Left renal pelvis (tissue), 4 donors: Measurements from ENCODE around the gene FBXO9. TPM values are rescaled to one million over a fixed set of nuclear protein-coding genes. Genes with fewer than 3 reads are reported as not detected.

Source experiments
- DNase-seq, 4 donors: peaks; one replicate each; pipeline ENCODE4 v3.0.0-alpha.2; 2013; ENCODE audit warnings: low read depth in 4 of 4, low spot score in 3 of 4
- polyA plus RNA-seq, 4 donors: library from polyadenylated mRNA; unstranded; fragments of 120-200 nt; gene quantifications; one replicate each; pipeline ENCODE4 v1.2.1, GENCODE V29; 2013; ENCODE audit not compliant: insufficient read length in 4 of 4

The FBXO9 gene
- polyA plus RNA-seq, 4 donors: 76.2 to 123 (median 95.7) TPM

DNA sequence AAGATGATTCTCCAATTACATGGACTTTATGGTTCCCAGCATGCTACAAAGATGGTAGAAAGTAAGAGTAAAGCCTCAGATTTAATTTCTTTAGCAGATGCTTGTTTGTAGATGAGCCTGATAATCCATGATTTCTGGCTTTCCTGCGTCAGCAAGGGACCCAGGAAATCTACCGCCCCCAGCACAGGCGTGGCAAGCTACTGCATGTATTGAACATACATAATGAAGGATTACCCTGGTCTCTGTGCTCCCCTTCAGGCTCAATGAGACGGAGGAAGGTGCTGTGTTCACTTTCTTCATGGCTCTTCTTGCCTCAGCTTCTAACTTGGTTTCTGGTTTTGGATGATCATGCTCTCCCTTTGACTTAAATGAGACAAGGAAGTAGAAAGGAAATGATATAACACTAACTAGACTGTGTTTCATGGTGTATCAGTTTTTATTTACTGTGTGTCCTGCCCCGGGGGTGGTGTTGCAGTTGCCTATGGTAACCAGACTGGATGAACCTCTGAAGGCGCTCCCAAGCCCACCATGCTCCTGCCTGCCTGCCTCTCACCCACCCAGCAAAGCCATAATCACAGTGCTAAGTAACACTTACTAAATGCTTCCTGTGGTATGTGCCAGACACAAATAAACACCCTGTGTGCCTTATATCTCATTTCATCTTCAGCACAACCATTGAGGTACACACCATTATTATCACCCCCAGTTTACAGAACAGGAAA lies 65.5 kb downstream of the FBXO9 start:
- DNase-seq: no peak

DNA sequence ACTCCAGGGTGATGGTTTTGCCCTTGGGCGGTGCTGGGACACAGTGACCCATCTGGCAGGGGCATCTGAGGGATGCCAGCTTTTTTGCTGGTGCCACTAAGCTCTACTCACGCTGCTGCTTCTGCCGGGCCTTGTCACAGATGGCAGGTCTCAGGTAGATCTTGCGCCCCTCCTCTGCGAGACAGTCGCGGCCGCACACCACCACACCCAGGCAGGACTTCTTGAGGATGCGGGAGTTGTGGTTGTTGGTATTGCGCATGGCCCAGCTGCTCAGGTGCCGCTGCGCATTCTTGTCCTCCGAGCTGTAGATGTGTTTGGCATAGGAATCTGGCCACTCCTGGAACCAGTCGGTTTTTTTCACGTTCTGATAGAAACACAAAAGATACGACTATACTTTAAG lies 68.8 kb downstream of the FBXO9 start:
- no peak for DNase-seq

DNA sequence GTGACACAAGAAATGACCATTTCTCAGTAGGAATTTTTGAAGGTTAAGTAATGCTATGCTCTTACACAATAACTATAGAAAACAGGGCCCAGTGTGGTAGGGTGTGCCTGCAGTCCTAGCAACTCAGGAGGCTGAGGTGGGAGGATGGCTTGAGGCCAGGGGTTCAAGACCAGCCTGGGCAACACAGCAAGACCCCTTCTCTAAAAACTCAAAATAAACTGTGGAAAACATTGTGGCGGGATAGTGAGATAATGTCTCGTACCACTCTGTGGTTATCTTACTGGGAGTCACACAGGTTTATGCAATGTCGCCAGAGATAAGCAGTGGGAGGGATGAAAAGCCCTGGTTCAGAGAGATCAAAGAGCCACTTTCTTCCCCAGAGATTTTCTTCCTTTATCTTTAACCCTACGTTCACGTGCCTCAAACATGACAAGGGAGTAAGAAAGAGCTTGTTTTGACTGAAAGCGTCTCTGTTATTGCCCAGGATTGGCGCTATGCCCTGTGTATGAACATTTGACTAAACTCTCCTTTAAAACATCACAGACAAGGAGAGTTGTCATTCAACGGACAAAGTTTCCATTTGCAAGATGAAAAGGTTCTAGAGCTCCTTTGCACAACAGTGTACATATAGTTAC lies 69.5 kb downstream of the FBXO9 start:
- DNase-seq: no peak

DNA sequence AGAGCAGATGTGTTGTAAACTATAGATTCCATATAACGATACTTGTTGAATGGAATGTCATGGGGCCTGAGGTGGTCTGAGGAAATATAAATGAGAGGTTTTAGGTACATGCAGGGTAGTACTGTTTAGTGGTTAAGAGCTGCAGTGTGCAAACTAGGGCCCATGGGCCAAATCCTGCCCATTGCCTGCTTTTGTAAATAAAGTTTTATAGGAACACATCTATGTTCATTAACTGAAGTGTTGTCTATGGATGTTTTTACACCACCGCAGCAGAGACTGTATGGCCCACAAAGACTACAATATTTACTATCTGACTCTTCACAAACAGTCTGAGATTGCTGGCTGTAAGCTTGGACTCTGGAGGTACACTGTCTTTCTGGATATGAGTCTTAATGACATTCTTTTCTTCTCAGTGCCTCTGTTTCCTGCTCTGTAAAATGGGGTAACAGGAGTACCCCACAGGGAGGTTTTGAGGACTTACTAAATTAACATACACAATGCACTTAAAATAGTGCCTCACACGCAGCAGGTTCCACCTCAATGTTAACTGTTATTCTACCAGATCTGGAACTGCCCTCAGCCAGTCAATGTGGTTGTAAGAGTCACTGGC lies 70.9 kb downstream of the FBXO9 start:
- DNase-seq: no peak

DNA sequence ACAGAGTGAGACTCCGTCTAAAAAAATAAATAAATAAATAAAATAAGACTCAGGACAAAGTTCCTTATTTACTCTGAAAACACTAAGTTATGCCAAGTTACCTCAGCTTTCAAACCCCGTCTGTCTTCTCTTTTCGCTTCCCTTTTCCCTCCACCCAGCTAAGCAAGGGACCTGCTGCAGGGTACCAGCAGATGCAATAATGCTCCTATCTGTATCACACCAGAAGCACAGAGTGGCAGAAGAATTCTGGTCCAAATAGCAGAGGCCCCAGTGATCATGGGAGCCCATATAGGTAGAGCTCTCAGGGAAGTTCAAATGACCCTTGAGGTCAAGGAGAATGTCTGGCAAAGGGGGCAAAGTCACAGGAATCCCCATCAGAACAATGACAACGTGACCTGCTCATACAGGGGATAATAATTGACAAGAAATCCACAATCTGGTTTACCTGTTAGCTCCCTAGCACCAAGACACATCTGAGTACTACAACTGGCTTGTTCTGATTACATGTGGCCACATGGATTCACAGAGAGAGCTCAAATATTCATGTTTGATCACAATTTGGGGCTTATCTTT lies 74.7 kb downstream of the FBXO9 start:
- DNase-seq: no peak

DNA sequence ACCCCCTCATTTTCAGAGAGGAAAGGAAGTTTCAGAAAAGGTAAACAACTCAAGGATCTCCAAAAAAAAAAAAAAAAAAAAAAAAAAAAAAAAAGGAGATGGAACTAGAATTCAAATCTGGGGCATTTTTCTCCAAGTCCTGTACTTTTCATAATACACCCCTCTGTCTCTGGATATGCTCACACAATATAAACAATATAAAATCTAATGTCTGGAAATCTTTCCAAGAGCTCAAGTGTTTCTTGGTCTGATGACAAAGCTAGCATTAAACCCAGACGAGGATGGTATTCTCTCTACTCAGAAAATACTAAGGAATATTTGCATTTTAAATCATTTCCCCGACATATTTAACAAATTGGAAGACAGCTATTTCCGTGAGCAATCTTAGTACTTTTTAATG lies 77.6 kb downstream of the FBXO9 start:
- no peak for DNase-seq

DNA sequence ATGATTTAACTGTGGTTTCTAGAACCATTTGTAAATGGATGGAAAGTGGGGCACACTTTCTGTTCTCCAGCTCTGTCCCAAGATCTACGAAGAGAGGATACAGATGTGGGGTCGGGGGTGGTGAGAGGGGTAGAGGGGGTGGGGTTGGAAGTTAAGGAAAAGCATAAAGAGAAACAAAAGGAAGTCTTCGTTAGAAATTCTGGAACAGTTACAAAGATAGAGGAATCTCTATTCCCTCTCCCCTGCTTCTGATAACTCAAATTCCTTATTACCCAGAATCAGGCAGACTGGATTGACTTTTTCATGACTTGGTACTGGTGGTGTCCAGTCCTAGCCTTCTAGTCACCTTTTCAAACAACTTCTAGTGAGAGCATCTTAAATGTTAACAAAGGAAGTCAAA lies 78.5 kb downstream of the FBXO9 start:
- no peak for DNase-seq

DNA sequence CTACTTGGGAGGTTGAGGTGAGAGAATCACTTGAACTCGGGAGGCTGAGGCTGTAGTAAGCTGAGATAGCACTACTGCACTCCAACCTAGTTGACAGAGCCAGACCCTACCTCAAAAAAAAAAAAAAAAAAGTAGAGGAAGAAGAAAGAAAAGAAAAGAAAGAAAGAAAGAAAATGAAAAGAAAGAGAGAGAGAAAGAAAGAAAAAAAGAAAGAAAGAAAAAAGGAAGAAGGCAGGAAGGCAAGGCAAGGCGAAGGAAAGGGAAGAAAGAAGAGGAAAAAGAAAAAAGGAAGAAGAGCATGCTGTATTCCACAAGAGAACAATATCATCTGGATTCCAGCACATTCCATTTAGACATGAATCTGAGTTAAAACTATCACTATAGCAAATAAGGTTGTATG lies 79.6 kb downstream of the FBXO9 start:
- no peak for DNase-seq

DNA sequence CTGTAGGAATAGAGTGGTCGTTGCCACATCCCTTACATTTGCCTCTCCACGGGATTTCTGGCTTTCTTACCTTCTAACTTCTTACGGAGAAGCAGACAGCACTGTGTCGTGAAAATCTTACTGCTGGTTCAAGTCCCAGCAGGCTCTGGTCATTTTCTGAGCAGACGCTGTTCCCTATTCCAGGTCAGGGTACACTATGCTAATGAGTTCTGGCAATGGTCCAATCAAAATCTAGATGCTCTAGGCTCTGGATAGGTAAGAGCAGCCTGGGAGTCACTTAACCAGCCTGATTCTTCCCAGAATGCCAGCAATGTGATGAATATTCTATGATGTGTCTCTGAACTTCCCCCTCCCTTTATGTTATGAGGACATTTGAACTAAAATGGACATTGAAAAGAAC lies 83.5 kb downstream of the FBXO9 start, which contains the start of gene GCM1:
TSS of gene GCM1 (minus strand) at position 158 of the 400 bp plus-strand sequence. CDS start 3,209 bp downstream, outside the sequence.
- DNase-seq: no peak

Other genes starting within 250 kb of the FBXO9 start
- not detected for gene GSTA5, start 224.6 kb upstream of the FBXO9 start, polyA plus RNA-seq
- 1 to 10 TPM in 1 of 4 donors, under 1 TPM in 2, not detected in 1; 0.52 to 2.0 (median 0.70) TPM for gene GSTA3, start 155.7 kb upstream of the FBXO9 start, polyA plus RNA-seq
- 100 to 1,000 TPM in 3 of 4 donors, 10 to 100 TPM in 1; 86.6 to 133 (median 105) TPM for gene GSTA4, start 70.1 kb upstream of the FBXO9 start, polyA plus RNA-seq
- gene CILK1, start 3.6 kb upstream of the FBXO9 start, polyA plus RNA-seq: 10 to 100 TPM; 16.3 to 20.6 (median 18.0) TPM
- gene GCM1, start 83.4 kb downstream of the FBXO9 start, polyA plus RNA-seq: under 1 TPM in 3 of 4 donors, not detected in 1; 0.10 to 0.19 (median 0.15) TPM